ENCODE data around the gene RALGPS2.

The RALGPS2 gene

GRCh38 chr1:178959543-178960460 lies 234.8 kb downstream of the RALGPS2 start:
- H3K4me3 ChIP-seq (ENCODE audit: low read depth, low read length), result no peak overlapping the region
- no peak for DNase-seq (ENCODE audit: low read depth)
- no peak for TF ChIP-seq CTCF (IDR thresholded peaks at IDR 0.05; ENCODE audit: low read depth, low read length)
- no peak for TF ChIP-seq MYC (IDR thresholded peaks at IDR 0.05; ENCODE audit: low read depth, low read length)
- TF ChIP-seq MAX (IDR thresholded peaks at IDR 0.05; ENCODE audit: low read depth, low read length), result no peak
- TF ChIP-seq POLR2A (IDR thresholded peaks at IDR 0.05; ENCODE audit: extremely low read depth, insufficient read length), result no peak

GRCh38 chr1:178960482-178961240 lies 235.6 kb downstream of the RALGPS2 start:
- no peak for DNase-seq (ENCODE audit: low read depth)
- no peak for TF ChIP-seq CTCF (IDR thresholded peaks at IDR 0.05; ENCODE audit: low read depth, low read length)
- no peak for TF ChIP-seq MYC (IDR thresholded peaks at IDR 0.05; ENCODE audit: low read depth, low read length)
- no peak for TF ChIP-seq POLR2A (IDR thresholded peaks at IDR 0.05; ENCODE audit: extremely low read depth, insufficient read length)
- no peak for TF ChIP-seq MAX (IDR thresholded peaks at IDR 0.05; ENCODE audit: low read depth, low read length)
- no peak overlapping the region for H3K4me3 ChIP-seq (ENCODE audit: low read depth, low read length)

- DNase-seq (ENCODE audit: low read depth), result no peak
- H3K4me3 ChIP-seq (ENCODE audit: low read depth, low read length), result no peak overlapping the region
- TF ChIP-seq MYC (IDR thresholded peaks at IDR 0.05; ENCODE audit: low read depth, low read length), result no peak
- no peak for TF ChIP-seq CTCF (IDR thresholded peaks at IDR 0.05; ENCODE audit: low read depth, low read length)
- no peak for TF ChIP-seq MAX (IDR thresholded peaks at IDR 0.05; ENCODE audit: low read depth, low read length)
- no peak for TF ChIP-seq POLR2A (IDR thresholded peaks at IDR 0.05; ENCODE audit: extremely low read depth, insufficient read length)
Measured at GRCh38 chr1:178961331-178961730, 236.3 kb downstream of the RALGPS2 start.

GRCh38 chr1:178961868-178962267 lies 236.8 kb downstream of the RALGPS2 start:
- TF ChIP-seq CTCF (IDR thresholded peaks at IDR 0.05; ENCODE audit: low read depth, low read length), result no peak
- TF ChIP-seq MYC (IDR thresholded peaks at IDR 0.05; ENCODE audit: low read depth, low read length), result no peak
- DNase-seq (ENCODE audit: low read depth), result no peak
- no peak overlapping the region for H3K4me3 ChIP-seq (ENCODE audit: low read depth, low read length)

GRCh38 chr1:178962853-178963711 lies 238.0 kb downstream of the RALGPS2 start:
- H3K4me3 ChIP-seq (ENCODE audit: low read depth, low read length), result no peak overlapping the region
- TF ChIP-seq MYC (IDR thresholded peaks at IDR 0.05; ENCODE audit: low read depth, low read length) (no peak), CTCF (IDR thresholded peaks at IDR 0.05; ENCODE audit: low read depth, low read length) (no peak), POLR2A (IDR thresholded peaks at IDR 0.05; ENCODE audit: extremely low read depth, insufficient read length) (no peak), MAX (IDR thresholded peaks at IDR 0.05; ENCODE audit: low read depth, low read length) (no peak)
- no peak for DNase-seq (ENCODE audit: low read depth)

All from NB4 (cell line).